ENCODE results near the gene MAP4K3. TPM values are rescaled to one million over a fixed set of nuclear protein-coding genes. Genes with fewer than 3 reads are reported as not detected.

The MAP4K3 gene
- total and polyA plus RNA-seq, 2 of the 8 experiments (the other 6 are each of a cell fraction or from before 2014, with no cell fraction given) = 11.4 to 63.0 TPM

DNA sequence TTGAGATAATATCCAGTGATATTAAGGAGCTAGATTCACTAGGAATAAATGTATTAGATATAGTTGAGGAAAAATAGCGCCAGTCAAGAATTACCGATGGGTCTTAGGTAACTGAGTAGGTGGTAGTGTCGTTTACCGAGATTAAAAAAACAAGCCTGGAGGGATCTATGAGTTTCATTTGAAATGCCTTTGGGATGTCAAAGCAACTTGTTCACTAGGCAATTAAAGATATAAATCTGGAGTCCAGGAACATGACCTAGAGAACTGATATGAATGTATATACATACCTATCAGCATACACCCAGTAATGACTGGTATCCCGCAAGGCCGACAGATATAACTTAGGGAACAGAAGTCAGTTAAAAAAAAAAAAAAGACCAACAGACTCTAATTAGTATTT, 29.2 kb upstream of the MAP4K3 start:
- H3K27ac ChIP-seq (ENCODE audit: low read depth, low read length) = no peak overlapping the region
- H3K56ac ChIP-seq (replicated peaks; ENCODE audit: insufficient read length, low read depth, low read length) = no peak overlapping the region
- H3K4ac ChIP-seq (replicated peaks; ENCODE audit: insufficient read length, low read depth, low read length) = no peak overlapping the region
- H3K23ac ChIP-seq (ENCODE audit: insufficient read length) = no peak overlapping the region
- DNase-seq (ENCODE audit: low read depth in 1 of 2, low spot score in 2 of 2) (no peak), FAIRE-seq (no peak)
- no peak overlapping the region for H4K91ac ChIP-seq (replicated peaks; ENCODE audit: insufficient read length, low read length)
- no peak overlapping the region for H3K14ac ChIP-seq (ENCODE audit: insufficient read length)
- H3K79me2 ChIP-seq (ENCODE audit: control insufficient read depth in 1 of 2, insufficient read depth in 2 of 2, low read length in 2 of 2) = no peaks in the 10 kb centered on the region
- H4K8ac ChIP-seq (ENCODE audit: extremely low read depth, insufficient read depth, low read length) = no peak overlapping the region
- no peaks in the 10 kb centered on the region for H3K79me1 ChIP-seq (ENCODE audit: low read depth, low read length)
- peaks cover 0 to 10% (median 7%) of the 10 kb centered on the region in 4 experiments; a peak in 3 of 7 replicates for H3K4me1 ChIP-seq (replicated peaks in 1 of 4; ENCODE audit: control insufficient read depth in 3 of 4, insufficient read depth in 4 of 4, low read length in 3 of 4)
- WGBS, 2 experiments (ENCODE audit: extremely low coverage in 1 of 2, insufficient coverage in 1 of 2, insufficient read length in 1 of 2, insufficient replicate concordance in 2 of 2, low coverage in 1 of 2, low lambda C conversion rate in 2 of 2, missing lambda C conversion rate in 1 of 2) = 99% methylated on average over 6 of the region's 6 CpGs; no CpG with 5 or more reads in 1 of the 2 experiments
- no peak overlapping the region for H2BK12ac ChIP-seq (ENCODE audit: low read depth, low read length)
- no peak overlapping the region for H3K4me2 ChIP-seq (ENCODE audit: insufficient read depth in 1 of 2, low read depth in 2 of 2, low read length in 2 of 2)
- no peaks in the 10 kb centered on the region for H3K9me3 ChIP-seq (ENCODE audit: insufficient read depth in 2 of 2, low read depth in 1 of 2, low read length in 1 of 2)
- H2BK120ac ChIP-seq (replicated peaks; ENCODE audit: low read depth, low read length) = no peak overlapping the region
- no peak overlapping the region for H3K9ac ChIP-seq (replicated peaks in 1 of 4; ENCODE audit: extremely low read depth in 1 of 4, low read depth in 3 of 4, low read length in 3 of 4)
- no peak overlapping the region for H2AFZ ChIP-seq (ENCODE audit: low read length)
- CTCF ChIA-PET (ENCODE audit: partially characterized antibody) = no interaction called here
- no peak overlapping the region for H2BK5ac ChIP-seq (ENCODE audit: low read depth, low read length)
- no peak overlapping the region for H4K5ac ChIP-seq (ENCODE audit: insufficient read length, low read depth, low read length)
- H2BK15ac ChIP-seq (ENCODE audit: low read length) = no peak overlapping the region
- H3K36me3 ChIP-seq (ENCODE audit: control insufficient read depth in 2 of 4, insufficient read depth in 4 of 4, low read length in 3 of 4) = no peaks in the 10 kb centered on the region
- H3K4me3 ChIP-seq (ENCODE audit: extremely low read depth in 1 of 4, insufficient read depth in 2 of 4, low read depth in 3 of 4, low read length in 4 of 4) = no peak overlapping the region
- no peak overlapping the region for H2BK20ac ChIP-seq (ENCODE audit: low read length)
- no peaks in the 10 kb centered on the region for H4K20me1 ChIP-seq (replicated peaks in 1 of 2; ENCODE audit: control insufficient read depth in 1 of 2, insufficient read depth in 2 of 2, low read length in 2 of 2)
- POLR2A ChIA-PET (ENCODE audit: partially characterized antibody) = no interaction called here
- TF ChIP-seq SUZ12 (IDR thresholded peaks at IDR 0.05; ENCODE audit: low read length) (no peak), NANOG (IDR thresholded peaks at IDR 0.05; ENCODE audit: insufficient read depth, low read depth, low read length, poor library complexity, severe bottlenecking) (no peak), POLR2A (IDR thresholded peaks at IDR 0.05; ENCODE audit: control extremely low read depth in 1 of 2, low read depth in 2 of 2, low read length in 2 of 2) (no peak), TEAD4 (IDR thresholded peaks at IDR 0.05; ENCODE audit: low read depth, low read length) (no peak), FOSL1 (IDR thresholded peaks at IDR 0.05; ENCODE audit: insufficient read depth, low read depth, low read length) (no peak), GABPA (IDR thresholded peaks at IDR 0.05; ENCODE audit: borderline replicate concordance, insufficient read depth, low read length) (no peak), RXRA (IDR thresholded peaks at IDR 0.05; ENCODE audit: insufficient read depth, low read depth, low read length) (no peak), SP4 (IDR thresholded peaks at IDR 0.05; ENCODE audit: low read length) (no peak), ZNF274 (IDR thresholded peaks at IDR 0.05; ENCODE audit: borderline replicate concordance, extremely low read depth, low read length) (no peak), CHD2 (IDR thresholded peaks at IDR 0.05; ENCODE audit: low read length) (no peak)
- TF ChIP-seq, protein P1, sequence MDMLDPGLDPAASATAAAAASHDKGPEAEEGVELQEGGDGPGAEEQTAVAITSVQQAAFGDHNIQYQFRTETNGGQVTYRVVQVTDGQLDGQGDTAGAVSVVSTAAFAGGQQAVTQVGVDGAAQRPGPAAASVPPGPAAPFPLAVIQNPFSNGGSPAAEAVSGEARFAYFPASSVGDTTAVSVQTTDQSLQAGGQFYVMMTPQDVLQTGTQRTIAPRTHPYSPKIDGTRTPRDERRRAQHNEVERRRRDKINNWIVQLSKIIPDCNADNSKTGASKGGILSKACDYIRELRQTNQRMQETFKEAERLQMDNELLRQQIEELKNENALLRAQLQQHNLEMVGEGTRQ (IDR thresholded peaks at IDR 0.05; ENCODE audit: low read length) = no peak
- H2AK5ac ChIP-seq (ENCODE audit: low read depth, low read length) = no peak overlapping the region
- H3K23me2 ChIP-seq (ENCODE audit: low read depth, low read length) = no peaks in the 10 kb centered on the region
- no peaks in the 10 kb centered on the region for H3K27me3 ChIP-seq (replicated peaks in 1 of 4; ENCODE audit: control insufficient read depth in 3 of 4, extremely low read depth in 1 of 4, insufficient read depth in 3 of 4, low read length in 3 of 4)
- H3K18ac ChIP-seq (ENCODE audit: extremely low read depth, low read length) = no peak overlapping the region
